Mesenchymal stem cell (in vitro differentiated cells and primary cell): ENCODE results near the gene PATL2.

Source experiments
- DNase-seq: peaks from one replicate; pipeline ENCODE4 v3.0.0-alpha.2; 2013
- H2AFZ ChIP-seq: one replicate; pipeline ENCODE4 v1.6.1; 2013; ENCODE audit warnings: low read depth, mild to moderate bottlenecking, control low read depth, inconsistent platforms, low read length, moderate library complexity
- H2AK5ac ChIP-seq: 2 replicates; pipeline ENCODE4 v1.6.1; 2013; ENCODE audit warnings: low read length, moderate library complexity, mild to moderate bottlenecking, inconsistent platforms; ENCODE audit not compliant: severe bottlenecking
- H2BK120ac ChIP-seq: one replicate; pipeline ENCODE4 v1.6.1; 2013; ENCODE audit warnings: low read depth, mild to moderate bottlenecking, inconsistent platforms, low read length, moderate library complexity
- H2BK12ac ChIP-seq, 2 experiments: one replicate each; pipeline ENCODE4 v1.6.1; 2013; ENCODE audit warnings: inconsistent platforms in 2 of 2, low read length in 2 of 2, mild to moderate bottlenecking in 2 of 2, moderate library complexity in 2 of 2, control low read depth in 1 of 2
- H2BK15ac ChIP-seq: one replicate; pipeline ENCODE4 v1.6.1; 2013; ENCODE audit warnings: mild to moderate bottlenecking, low read depth, inconsistent platforms; ENCODE audit not compliant: poor library complexity, severe bottlenecking
- H2BK5ac ChIP-seq: 2 replicates; pipeline ENCODE4 v1.6.1; 2013; ENCODE audit warnings: low read depth, mild to moderate bottlenecking, low read length, control low read depth, inconsistent platforms; ENCODE audit not compliant: poor library complexity, severe bottlenecking
- H3K14ac ChIP-seq, 2 experiments: one replicate each; pipeline ENCODE4 v1.6.1; 2013; ENCODE audit warnings: inconsistent platforms in 2 of 2, low read length in 2 of 2, control low read depth in 1 of 2, mild to moderate bottlenecking in 1 of 2, moderate library complexity in 1 of 2
- H3K18ac ChIP-seq, 2 experiments: one replicate each; pipeline ENCODE4 v1.6.1; 2013; ENCODE audit warnings: inconsistent platforms in 2 of 2, low read length in 2 of 2, control low read depth in 1 of 2, low read depth in 1 of 2, mild to moderate bottlenecking in 1 of 2
- H3K23ac ChIP-seq, 2 experiments: one replicate each; pipeline ENCODE4 v1.6.1; 2013; ENCODE audit warnings: inconsistent platforms in 2 of 2, low read length in 2 of 2, mild to moderate bottlenecking in 2 of 2, moderate library complexity in 2 of 2, control low read depth in 1 of 2
- H3K27ac ChIP-seq: 2 replicates; pipeline ENCODE4 v1.5.1; 2013; ENCODE audit warnings: mild to moderate bottlenecking, moderate library complexity, low read length, control low read depth, inconsistent platforms; ENCODE audit not compliant: poor library complexity, severe bottlenecking
- H3K27me3 ChIP-seq, 2 experiments: 2 replicates each; pipeline versions ENCODE4 v1.6.1 to v1.7.0; 2013; ENCODE audit warnings: low read length in 2 of 2, mild to moderate bottlenecking in 2 of 2, moderate library complexity in 2 of 2, control low read depth in 1 of 2, inconsistent platforms in 1 of 2; ENCODE audit not compliant: control insufficient read depth in 1 of 2, insufficient read depth in 1 of 2
- H3K36me3 ChIP-seq, 2 experiments: 2 replicates each; pipeline versions ENCODE4 v1.6.1 to v1.7.0; 2013; ENCODE audit warnings: low read length in 2 of 2, control low read depth in 1 of 2, inconsistent platforms in 1 of 2, low read depth in 1 of 2, mild to moderate bottlenecking in 1 of 2; ENCODE audit not compliant: insufficient read depth in 2 of 2, control insufficient read depth in 1 of 2
- H3K4ac ChIP-seq, 2 experiments: one replicate each; pipeline ENCODE4 v1.6.1; 2013; ENCODE audit warnings: inconsistent platforms in 2 of 2, low read length in 2 of 2, mild to moderate bottlenecking in 2 of 2, moderate library complexity in 2 of 2, control low read depth in 1 of 2, low read depth in 1 of 2
- H3K4me1 ChIP-seq: 2 replicates; pipeline ENCODE4 v1.6.1; 2013; ENCODE audit warnings: low read depth, low read length, control low read depth; ENCODE audit not compliant: control insufficient read depth, insufficient read depth
- H3K4me2 ChIP-seq: 2 replicates; pipeline ENCODE4 v1.6.1; 2013; ENCODE audit warnings: low read length, mild to moderate bottlenecking, inconsistent platforms; ENCODE audit not compliant: poor library complexity, severe bottlenecking
- H3K4me3 ChIP-seq, 2 experiments: 2 replicates each; pipeline versions ENCODE4 v1.5.1 to v1.7.0; 2013; ENCODE audit warnings: low read length in 2 of 2, mild to moderate bottlenecking in 2 of 2, control low read depth in 1 of 2, low read depth in 1 of 2; ENCODE audit not compliant: insufficient read depth in 1 of 2
- H3K79me1 ChIP-seq: replicated peaks from 2 replicates; pipeline ENCODE4 v1.6.1; 2013; ENCODE audit warnings: mild to moderate bottlenecking, control low read depth, low read length, inconsistent platforms; ENCODE audit not compliant: poor library complexity, severe bottlenecking
- H3K9ac ChIP-seq: 2 replicates; pipeline ENCODE4 v1.7.0; 2013; ENCODE audit warnings: mild to moderate bottlenecking, low read length, moderate library complexity
- H3K9me3 ChIP-seq: 2 replicates; pipeline ENCODE4 v1.7.0; 2013; ENCODE audit warnings: mild to moderate bottlenecking, low read length; ENCODE audit not compliant: control insufficient read depth
- H4K8ac ChIP-seq: one replicate; pipeline ENCODE4 v1.6.1; 2013; ENCODE audit warnings: inconsistent platforms, mild to moderate bottlenecking, low read length, moderate library complexity
- H4K91ac ChIP-seq: one replicate; pipeline ENCODE4 v1.6.1; 2013; ENCODE audit warnings: mild to moderate bottlenecking, low read length, inconsistent platforms
- WGBS: methylation state at CpG from one replicate; pipeline ENCODE4 v1.1.7; 2013; ENCODE audit warnings: mixed read lengths; 5-methylcytosine and 5-hydroxymethylcytosine counted together

PATL2 gene

DNA sequence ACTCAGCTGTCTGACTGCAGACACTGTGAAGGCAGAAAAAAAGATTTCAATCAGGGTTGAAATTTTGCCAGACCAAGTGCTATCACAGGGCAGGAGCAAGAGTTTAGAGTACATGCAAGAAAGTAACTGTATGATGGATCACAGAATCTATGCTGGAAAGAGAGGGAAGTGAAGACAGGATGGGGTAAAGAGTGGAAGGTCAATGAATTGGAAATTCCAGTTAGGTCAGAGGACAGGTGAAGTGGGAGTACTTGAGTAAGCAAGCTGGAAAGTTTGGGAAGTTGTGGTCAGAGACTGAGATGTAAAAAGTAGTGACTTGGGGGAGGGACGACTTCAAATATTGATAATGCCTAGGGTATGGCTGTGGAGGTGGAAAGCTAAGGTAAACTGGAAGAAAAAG is 54.8 kb downstream of the PATL2 start:
- Histone ChIP-seq H3K23ac (no peak overlapping the region), H4K8ac (no peak overlapping the region), H2BK120ac (no peak overlapping the region), H2BK12ac (no peak overlapping the region), H3K79me1 (peaks cover 14% of the 10 kb centered on the region), H3K9ac (no peak overlapping the region), H3K14ac (no peak overlapping the region), H3K4ac (no peak overlapping the region), H2BK5ac (no peak overlapping the region), H2BK15ac (no peak overlapping the region), H3K18ac (no peak overlapping the region), H2AFZ (no peak overlapping the region), H4K91ac (no peak overlapping the region), H3K27me3 (no peaks in the 10 kb centered on the region), H3K27ac (no peak overlapping the region), H3K4me1 (no peaks in the 10 kb centered on the region), H3K36me3 (peaks cover 9 to 85% of the 10 kb centered on the region in 2 experiments), H2AK5ac (no peak overlapping the region), H3K4me2 (no peak overlapping the region), H3K4me3 (no peak overlapping the region), H3K9me3 (no peaks in the 10 kb centered on the region)
- WGBS, result 100% methylated on average over 1 of the region's 1 CpG
- DNase-seq, result no peak

DNA sequence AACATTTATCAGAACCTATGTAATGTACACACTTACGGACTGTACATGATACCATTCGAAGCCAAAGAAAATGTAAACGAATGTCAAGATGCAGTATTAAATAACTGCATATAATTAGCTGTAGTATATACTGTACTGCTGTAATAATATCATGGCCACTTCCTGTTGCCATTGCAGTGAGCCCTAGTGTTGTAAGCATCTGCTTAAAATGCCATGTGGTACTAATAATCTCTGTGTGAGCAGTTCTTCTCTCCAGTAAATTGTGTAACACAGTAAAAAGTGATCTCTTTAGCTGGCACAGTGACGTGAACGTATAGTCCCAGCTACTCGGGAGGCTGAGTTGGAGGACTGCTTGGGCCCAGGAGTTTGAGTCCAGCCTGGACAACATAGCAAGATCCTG is 56.3 kb downstream of the PATL2 start:
- H3K9ac ChIP-seq, result no peak overlapping the region
- H3K18ac ChIP-seq, result no peak overlapping the region
- no peak overlapping the region for H3K27ac ChIP-seq
- H2BK15ac ChIP-seq, result no peak overlapping the region
- peaks cover 17 to 94% of the 10 kb centered on the region in 2 experiments for H3K36me3 ChIP-seq
- no peak overlapping the region for H3K14ac ChIP-seq
- H3K4me1 ChIP-seq, result no peaks in the 10 kb centered on the region
- H3K27me3 ChIP-seq, result no peaks in the 10 kb centered on the region
- H4K8ac ChIP-seq, result no peak overlapping the region
- H3K23ac ChIP-seq, result no peak overlapping the region
- H2AK5ac ChIP-seq, result no peak overlapping the region
- no peak overlapping the region for H2BK12ac ChIP-seq
- H2BK5ac ChIP-seq, result no peak overlapping the region
- H3K79me1 ChIP-seq, result peaks cover 17% of the 10 kb centered on the region
- DNase-seq, result no peak
- no peak overlapping the region for H2AFZ ChIP-seq
- no peak overlapping the region for H3K4me2 ChIP-seq
- no peak overlapping the region for H3K4me3 ChIP-seq
- WGBS, result 98% methylated on average over 3 of the region's 6 CpGs
- no peak overlapping the region for H2BK120ac ChIP-seq
- H3K4ac ChIP-seq, result no peak overlapping the region
- no peaks in the 10 kb centered on the region for H3K9me3 ChIP-seq
- no peak overlapping the region for H4K91ac ChIP-seq

DNA sequence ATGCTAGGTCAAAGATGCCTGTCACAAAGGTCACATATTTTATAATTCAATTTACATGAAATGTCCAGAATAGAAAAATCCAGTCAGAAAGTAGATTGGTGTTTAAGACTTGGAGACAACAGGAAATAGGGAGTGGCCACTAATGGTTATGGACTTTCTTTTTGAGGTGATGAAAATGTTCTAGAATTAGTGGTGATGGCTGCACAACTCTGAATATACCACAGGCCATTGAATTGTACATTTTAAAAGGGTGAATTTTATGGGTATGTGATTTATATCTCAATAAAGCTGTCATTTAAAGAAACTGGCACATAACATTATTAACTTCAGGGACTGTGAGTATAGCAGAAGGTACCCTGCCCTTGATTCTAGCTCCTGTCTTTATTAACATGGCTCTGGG is 63.5 kb downstream of the PATL2 start:
- Histone ChIP-seq H3K4me1 (no peaks in the 10 kb centered on the region), H2BK15ac (no peak overlapping the region), H3K4ac (no peak overlapping the region), H3K14ac (no peak overlapping the region), H3K18ac (no peak overlapping the region), H4K91ac (no peak overlapping the region), H3K27ac (no peak overlapping the region), H3K36me3 (peaks cover 15 to 66% of the 10 kb centered on the region in 2 experiments), H2BK12ac (no peak overlapping the region), H3K27me3 (no peaks in the 10 kb centered on the region), H3K4me3 (no peak overlapping the region), H3K4me2 (no peak overlapping the region), H2BK120ac (no peak overlapping the region), H2AFZ (no peak overlapping the region), H3K9me3 (peaks cover 9% of the 10 kb centered on the region), H3K23ac (no peak overlapping the region), H3K79me1 (peaks cover 23% of the 10 kb centered on the region), H3K9ac (no peak overlapping the region), H2BK5ac (no peak overlapping the region), H2AK5ac (no peak overlapping the region), H4K8ac (no peak overlapping the region)
- no peak for DNase-seq

DNA sequence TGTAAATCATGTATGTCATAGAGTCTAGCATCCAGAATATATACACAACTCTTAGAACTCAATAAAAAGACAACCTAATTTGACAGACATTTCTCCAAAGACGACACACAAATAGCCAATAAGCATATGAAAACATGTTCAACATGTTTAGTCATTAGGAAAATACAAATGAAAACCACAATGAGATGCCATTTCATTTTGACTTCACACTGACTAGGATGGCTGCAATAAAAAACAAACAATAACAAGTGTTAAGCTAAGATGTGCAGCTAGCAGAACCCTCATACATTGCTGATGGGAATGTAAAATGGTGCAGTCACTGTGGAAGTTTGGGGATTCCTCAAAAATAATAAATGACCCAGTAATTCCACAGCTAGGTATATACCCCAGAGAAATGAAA is 64.1 kb downstream of the PATL2 start:
- Histone ChIP-seq H2AFZ (no peak overlapping the region), H2BK12ac (no peak overlapping the region), H3K9me3 (peaks cover 9% of the 10 kb centered on the region), H2BK120ac (no peak overlapping the region), H3K4me1 (no peaks in the 10 kb centered on the region), H3K79me1 (peaks cover 23% of the 10 kb centered on the region), H4K8ac (no peak overlapping the region), H3K4me2 (no peak overlapping the region), H3K18ac (no peak overlapping the region), H4K91ac (no peak overlapping the region), H3K36me3 (peaks cover 15 to 62% of the 10 kb centered on the region in 2 experiments), H3K27me3 (no peaks in the 10 kb centered on the region), H2BK15ac (no peak overlapping the region), H3K23ac (no peak overlapping the region), H3K4ac (no peak overlapping the region), H3K14ac (no peak overlapping the region), H2AK5ac (no peak overlapping the region), H2BK5ac (no peak overlapping the region), H3K9ac (no peak overlapping the region), H3K4me3 (no peak overlapping the region), H3K27ac (no peak overlapping the region)
- WGBS, result 82% methylated on average over 1 of the region's 1 CpG
- no peak for DNase-seq
